ENCODE measurements around the gene CTAG1B.
A peak's percentile ranks its signal among the peaks of the same experiment; 100 is the strongest.
"Not testable (repeated sequence)": the region's sequence is repeated elsewhere in the genome, so short reads cannot be mapped to it uniquely, and the experiment has no call there.

CTAG1B gene

GRCh38 chrX:154620767-154621414 lies 1.8 kb upstream of the CTAG1B start:
- FAIRE-seq, result peak; percentile 81

DNA sequence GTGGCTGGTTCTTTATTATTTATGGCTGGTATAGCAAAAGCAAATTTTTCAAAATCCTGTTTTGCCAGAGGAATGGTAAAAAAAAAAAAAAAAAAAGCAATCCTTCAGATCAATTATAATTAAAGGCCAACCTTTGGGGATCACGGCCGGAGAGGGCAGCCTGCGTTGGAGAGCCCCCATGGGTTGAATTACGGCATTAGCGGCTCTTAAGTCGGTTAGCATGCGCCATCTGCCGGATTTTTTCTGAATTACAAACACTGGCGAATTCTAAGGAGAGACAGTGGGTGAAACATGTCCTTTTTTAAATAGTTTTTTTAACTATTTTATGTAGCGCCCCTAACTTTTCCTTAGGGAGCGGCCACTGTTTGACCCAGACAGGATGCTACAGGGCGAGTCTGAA lies 5.5 kb downstream of the CTAG1B start:
- FAIRE-seq, result not testable (repeated sequence)

DNA sequence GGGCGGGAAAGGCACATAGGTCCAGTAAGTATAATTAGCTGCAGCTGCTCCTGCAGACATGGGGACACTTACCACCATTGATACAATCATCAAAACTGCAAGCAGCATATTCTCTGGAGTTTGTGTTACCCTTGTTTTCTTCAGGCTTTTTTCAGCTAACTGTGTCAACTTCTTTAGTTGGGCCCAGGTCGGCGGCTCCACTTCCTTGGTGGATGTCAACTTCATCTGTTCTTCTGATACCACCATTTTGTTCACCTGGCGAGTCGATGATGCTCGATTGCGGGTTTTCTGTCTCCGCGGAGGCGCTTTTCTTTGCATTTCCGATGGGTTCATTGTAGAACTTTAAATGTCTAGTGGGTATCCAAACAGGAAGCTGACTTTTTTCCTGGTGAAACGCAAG lies 7.9 kb downstream of the CTAG1B start:
- not testable (repeated sequence) for FAIRE-seq

- not testable (repeated sequence) for FAIRE-seq
Measured at GRCh38 chrX:154608823-154609222, 10.3 kb downstream of the CTAG1B start.

- not testable (repeated sequence) for FAIRE-seq
Measured at GRCh38 chrX:154607976-154608375, 11.1 kb downstream of the CTAG1B start.

DNA sequence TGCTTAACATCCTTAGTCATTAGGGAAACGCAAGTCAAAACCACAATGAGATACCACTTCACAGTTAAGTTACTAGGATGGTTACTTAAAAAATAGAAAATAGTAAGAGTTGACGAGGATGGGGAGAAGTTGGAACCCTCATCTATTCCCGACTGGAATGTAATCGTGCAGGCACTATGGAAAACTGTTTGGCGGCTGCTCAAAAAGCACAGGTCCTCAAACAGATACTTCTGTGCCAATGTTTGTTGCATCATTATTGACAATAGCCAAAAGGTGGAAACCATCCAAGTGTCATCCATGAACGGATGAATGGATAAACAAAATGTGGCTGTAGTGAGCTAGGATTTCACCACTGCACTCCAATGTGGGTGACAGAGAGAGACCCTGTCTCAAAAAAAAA lies 11.7 kb downstream of the CTAG1B start:
- FAIRE-seq, result no peak

GRCh38 chrX:154605566-154605965 lies 13.5 kb downstream of the CTAG1B start:
- no peak for FAIRE-seq

DNA sequence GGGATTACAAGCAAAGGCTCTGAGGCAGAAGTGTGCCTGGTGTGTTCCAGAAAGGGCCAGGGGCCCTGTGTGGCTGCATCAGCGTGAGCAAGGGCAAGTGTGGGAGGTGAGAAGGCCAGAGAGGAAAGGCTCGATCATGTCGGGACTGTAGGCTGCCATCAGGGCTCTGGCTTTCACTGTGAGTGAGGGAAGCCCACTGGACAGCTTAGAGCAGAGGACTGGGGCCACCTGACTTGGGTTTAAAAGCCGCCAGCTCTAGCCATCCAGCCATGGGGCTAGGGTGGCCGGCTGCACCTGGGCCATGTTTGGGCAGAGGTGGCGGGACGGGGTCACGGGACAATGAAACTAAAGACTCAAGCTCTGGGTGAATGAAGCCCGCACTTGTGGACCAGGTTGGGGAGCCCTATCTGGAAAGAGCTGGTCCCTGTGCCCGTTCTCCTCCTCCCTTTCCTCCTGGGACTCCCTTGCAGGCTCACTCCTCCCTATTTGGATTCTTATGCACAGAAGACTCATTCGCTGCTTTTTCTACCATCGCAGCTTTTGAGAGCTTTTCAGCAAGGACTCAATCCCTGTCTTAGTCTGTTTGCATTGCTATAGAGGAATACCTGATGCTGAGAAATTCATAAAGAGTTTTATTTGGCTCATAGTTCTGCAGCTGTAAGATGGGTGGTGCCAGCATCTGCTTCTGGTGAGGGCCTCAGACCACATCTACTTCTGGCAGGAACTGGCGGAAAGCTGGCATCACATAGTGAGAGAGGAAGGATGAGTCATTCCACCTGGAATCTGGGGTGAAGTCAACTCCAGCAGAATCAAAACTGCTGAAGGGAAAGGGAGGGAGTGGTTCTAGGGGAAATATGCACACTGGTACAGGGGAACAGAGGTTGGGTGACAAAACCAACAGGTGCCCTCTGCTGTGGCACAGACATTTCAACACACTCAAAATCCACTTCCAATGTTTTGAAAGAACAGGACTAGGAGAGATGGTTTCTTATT lies 15.3 kb downstream of the CTAG1B start:
- no peak for FAIRE-seq

DNA sequence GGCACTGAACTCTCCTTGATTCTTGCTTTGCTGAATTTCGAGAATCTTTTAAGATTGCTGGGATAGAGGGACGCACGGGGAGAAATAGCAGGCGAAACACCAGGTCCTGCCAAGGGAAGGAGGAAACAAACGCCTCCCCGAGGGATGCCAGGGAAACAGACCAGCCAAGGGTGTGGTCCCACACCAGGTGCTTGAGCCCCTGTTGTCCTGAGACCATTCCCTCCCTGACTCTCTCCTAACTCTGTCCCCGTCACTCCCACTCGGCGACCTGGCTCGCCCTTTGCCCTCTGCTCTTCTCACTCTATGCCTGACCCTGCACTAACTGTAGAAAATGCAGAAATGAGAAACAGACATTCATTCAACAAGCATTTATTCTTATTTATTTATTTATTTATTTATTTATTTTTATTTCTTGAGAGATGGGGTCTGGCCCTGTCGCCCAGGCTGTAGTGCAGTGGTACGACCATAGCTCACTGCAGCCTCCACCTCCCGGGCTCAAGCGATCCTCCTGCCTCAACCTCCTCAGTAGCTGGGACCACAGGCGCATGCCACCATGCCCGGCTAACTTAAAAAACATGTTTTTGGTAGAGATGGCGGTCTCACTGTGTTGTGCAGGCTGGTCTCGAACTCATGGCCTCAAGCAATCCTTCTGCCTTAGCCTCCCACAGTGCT lies 16.2 kb downstream of the CTAG1B start:
- no peak for FAIRE-seq

DNA sequence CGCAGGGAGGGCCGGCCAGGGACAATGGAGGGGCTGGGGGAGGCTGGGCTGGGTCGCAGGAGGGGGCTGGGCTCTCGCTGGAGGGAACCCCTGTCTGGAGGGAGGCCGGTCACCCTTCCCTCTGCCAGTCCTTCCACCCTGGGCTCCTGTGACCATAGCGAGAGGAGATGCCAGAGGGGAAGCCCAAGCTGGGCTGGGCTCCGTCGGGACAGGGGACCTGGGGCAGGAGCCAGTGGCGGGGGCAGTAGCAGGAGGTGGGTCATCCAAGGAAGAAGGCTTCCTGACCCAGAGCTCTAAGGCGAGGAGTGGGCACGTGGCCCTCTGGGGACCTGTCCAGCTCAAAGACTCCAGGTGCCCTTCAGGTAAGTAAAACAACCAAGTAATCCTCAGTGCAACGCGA lies 16.9 kb downstream of the CTAG1B start:
- no peak for FAIRE-seq

GRCh38 chrX:154600759-154601374 lies 18.2 kb downstream of the CTAG1B start:
- FAIRE-seq, result no peak

DNA sequence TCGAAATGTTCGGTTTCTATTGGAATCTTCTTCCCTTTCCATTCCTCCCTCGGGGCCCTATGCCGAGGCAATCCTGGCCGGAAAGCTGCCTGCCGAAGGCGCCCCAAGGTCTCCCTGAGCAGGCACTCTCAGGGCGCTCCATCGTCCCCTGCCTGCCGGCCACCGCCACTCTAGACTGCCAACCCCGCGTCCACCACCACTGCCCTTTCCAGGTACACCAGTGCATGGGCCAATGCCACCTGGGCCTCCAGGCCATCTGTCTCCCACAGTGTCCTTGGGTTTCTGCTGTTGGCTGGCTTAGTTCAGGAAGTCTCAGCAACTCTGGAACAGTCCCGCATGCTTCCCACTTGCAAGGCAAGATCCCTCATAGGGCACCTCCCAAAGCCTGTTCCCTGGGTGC lies 19.6 kb downstream of the CTAG1B start:
- FAIRE-seq, result no peak

DNA sequence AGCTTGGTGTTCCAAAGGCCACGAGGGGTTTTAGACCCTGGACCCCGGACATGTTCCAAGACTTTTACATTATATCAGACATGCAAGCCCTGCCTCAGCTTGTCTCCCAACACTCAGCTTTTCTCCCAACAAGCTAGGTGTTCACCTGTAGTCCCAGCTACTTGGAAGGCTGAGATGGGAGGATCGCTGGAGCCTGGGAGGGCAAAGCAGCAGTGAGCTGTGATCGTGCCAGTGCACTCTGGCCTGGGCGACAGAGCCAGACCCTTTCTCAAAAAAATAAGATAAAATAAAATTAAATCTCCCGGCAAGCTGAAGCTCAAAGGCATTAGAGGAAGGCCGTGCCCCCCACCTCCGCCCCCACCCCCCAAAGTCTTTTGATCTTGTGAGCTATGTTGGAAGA lies 20.4 kb downstream of the CTAG1B start:
- no peak for FAIRE-seq

- FAIRE-seq, result no peak
Measured at GRCh38 chrX:154597221-154597620, 21.9 kb downstream of the CTAG1B start.

GRCh38 chrX:154596290-154596929 lies 22.7 kb downstream of the CTAG1B start:
- FAIRE-seq, result no peak

GRCh38 chrX:154595559-154596249 lies 23.4 kb downstream of the CTAG1B start:
- no peak for FAIRE-seq

DNA sequence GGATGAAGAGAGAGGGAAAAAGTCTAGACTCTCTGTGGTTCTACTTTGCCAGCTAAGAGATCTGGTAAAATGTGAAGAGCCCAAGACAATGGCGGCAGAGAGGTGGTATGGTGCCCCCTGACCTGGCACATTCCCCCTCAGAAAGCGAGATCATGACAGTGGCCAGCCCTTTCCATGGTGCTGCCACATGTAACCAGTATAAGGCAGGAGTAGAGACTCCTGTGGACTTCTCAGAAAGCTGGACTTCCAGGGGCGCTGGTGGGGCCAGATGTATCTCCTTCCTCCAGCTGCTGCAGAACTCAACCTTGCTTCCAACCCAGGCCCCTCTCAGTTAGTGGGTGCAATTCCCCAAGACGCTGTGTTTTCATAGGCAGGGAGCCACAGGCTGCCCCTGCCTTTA lies 24.6 kb downstream of the CTAG1B start:
- FAIRE-seq, result no peak

DNA sequence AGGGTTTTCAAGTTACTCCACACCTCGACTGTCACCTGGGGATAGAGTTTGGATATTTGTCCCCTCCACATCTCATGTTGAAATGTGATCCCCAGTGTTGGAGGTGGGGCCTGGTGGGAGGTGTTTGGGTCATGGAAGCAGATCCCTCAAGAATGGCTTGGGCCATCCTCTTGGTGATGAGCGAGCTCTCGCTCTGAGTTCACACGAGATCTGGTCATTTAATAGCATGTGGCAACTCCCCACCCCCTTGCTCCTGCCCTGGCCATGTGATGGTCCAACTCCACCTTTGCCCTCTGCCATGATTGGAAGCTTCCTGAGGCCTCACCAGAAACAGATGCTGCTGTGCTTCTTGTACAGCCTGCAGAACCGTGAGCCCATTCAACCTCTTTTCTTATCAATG lies 25.9 kb downstream of the CTAG1B start:
- FAIRE-seq, result no peak

DNA sequence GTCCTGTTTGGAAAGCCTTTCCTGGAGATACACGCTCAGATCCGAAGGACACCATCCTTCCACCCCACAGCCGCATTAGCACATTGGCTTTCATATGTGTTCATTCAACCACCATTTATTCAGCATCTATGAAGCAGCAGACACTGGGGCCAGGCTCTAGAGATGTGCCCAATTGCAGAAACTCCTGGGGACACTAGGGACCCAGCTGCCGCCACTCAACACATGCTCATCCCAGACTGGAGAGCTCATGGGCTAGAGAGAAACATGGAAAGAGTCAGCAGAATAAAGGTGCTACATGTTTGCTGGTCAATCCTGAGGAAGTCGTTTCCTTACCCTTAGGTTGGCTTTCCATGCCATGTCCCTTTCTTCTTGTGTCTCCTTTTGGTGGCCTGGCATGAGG lies 26.6 kb downstream of the CTAG1B start:
- FAIRE-seq, result no peak

DNA sequence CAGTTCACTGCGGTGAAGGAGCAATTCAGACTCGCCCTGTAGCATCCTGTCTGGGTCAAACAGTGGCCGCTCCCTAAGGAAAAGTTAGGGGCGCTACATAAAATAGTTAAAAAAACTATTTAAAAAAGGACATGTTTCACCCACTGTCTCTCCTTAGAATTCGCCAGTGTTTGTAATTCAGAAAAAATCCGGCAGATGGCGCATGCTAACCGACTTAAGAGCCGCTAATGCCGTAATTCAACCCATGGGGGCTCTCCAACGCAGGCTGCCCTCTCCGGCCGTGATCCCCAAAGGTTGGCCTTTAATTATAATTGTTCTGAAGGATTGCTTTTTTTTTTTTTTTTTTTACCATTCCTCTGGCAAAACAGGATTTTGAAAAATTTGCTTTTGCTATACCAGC lies 28.7 kb downstream of the CTAG1B start:
- not testable (repeated sequence) for FAIRE-seq

DNA sequence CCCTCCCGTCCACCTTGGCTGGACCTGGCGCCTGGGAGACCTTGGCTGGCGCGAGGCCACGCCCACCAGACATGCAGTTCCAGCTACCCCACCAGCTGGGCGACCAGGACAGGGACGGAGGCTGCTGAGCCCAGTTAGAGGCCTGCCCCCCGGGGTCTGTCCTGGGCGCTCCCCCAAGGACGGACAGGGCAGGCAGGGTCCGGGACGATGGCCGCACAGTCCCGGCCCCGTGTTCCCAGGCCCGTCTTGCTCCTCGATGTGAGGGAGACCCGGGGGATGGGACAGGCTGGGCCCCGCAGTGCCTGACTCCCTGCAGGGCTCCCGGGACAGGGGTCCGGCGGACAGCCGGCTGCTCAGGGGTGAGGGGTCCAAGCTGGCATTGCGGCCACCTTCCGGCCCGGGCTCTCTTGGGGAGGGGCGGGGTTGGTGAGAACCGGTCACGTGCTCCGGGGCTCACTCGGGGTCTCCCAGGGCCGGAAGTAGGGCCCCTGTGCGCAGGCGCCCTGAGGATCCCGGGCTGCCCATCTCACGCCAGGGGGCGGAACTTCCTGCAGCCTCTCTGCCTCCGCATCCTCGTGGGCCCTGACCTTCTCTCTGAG lies 34.4 kb downstream of the CTAG1B start, which contains the start of gene CTAG1A:
Gene CTAG1A (plus strand): TSS at position 549 of the 599 bp plus-strand sequence. CDS start 74 bp downstream, outside the sequence.
- not testable (repeated sequence) for FAIRE-seq

All from islet of Langerhans (tissue), 1 donor.